ENCODE data around the gene MERTK.
"Not testable (repeated sequence)": the region's sequence is repeated elsewhere in the genome, so short reads cannot be mapped to it uniquely, and the experiment has no call there.

Gene MERTK

GRCh38 chr2:112008910-112009485, 110.6 kb downstream of the MERTK start:
- DNase-seq (ENCODE audit: low read depth in 2 of 2) = no peak

- DNase-seq (ENCODE audit: low read depth in 2 of 2) = no peak
Measured at GRCh38 chr2:112010751-112011150, 112.3 kb downstream of the MERTK start.

- DNase-seq (ENCODE audit: low read depth in 2 of 2) = no peak
Measured at GRCh38 chr2:112012556-112012955, 114.1 kb downstream of the MERTK start.

- DNase-seq (ENCODE audit: low read depth in 2 of 2) = no peak
Measured at GRCh38 chr2:112018846-112019245, 120.4 kb downstream of the MERTK start.

GRCh38 chr2:112019569-112019982, 121.2 kb downstream of the MERTK start:
- DNase-seq (ENCODE audit: low read depth in 2 of 2) = no peak

GRCh38 chr2:112020561-112020960, 122.2 kb downstream of the MERTK start:
- no peak for DNase-seq (ENCODE audit: low read depth in 2 of 2)

- DNase-seq (ENCODE audit: low read depth in 2 of 2) = no peak
Measured at GRCh38 chr2:112021290-112021689, 122.9 kb downstream of the MERTK start.

GRCh38 chr2:112021781-112022231, 123.4 kb downstream of the MERTK start:
- DNase-seq (ENCODE audit: low read depth in 2 of 2) = no peak

GRCh38 chr2:112023707-112024106, 125.3 kb downstream of the MERTK start:
- no peak for DNase-seq (ENCODE audit: low read depth in 2 of 2)

- no peak for DNase-seq (ENCODE audit: low read depth in 2 of 2)
Measured at GRCh38 chr2:112024231-112024630, 125.8 kb downstream of the MERTK start.

- DNase-seq (ENCODE audit: low read depth in 2 of 2) = no peak
Measured at GRCh38 chr2:112024896-112025491, 126.6 kb downstream of the MERTK start.

- DNase-seq (ENCODE audit: low read depth in 2 of 2) = no peak
Measured at GRCh38 chr2:112026509-112026908, 128.1 kb downstream of the MERTK start.

- no peak for DNase-seq (ENCODE audit: low read depth in 2 of 2)
Measured at GRCh38 chr2:112027767-112028166, 129.4 kb downstream of the MERTK start.

- no peak for DNase-seq (ENCODE audit: low read depth in 2 of 2)
Measured at GRCh38 chr2:112029164-112029563, 130.8 kb downstream of the MERTK start.

GRCh38 chr2:112031473-112032223, 133.2 kb downstream of the MERTK start:
- no peak for DNase-seq (ENCODE audit: low read depth in 2 of 2)

GRCh38 chr2:112032224-112032586, 133.8 kb downstream of the MERTK start:
- DNase-seq (ENCODE audit: low read depth in 2 of 2) = no peak

- DNase-seq (ENCODE audit: low read depth in 2 of 2) = no peak
Measured at GRCh38 chr2:112032689-112033465, 134.5 kb downstream of the MERTK start.

- no peak for DNase-seq (ENCODE audit: low read depth in 2 of 2)
Measured at GRCh38 chr2:112033600-112033999, 135.2 kb downstream of the MERTK start.

GRCh38 chr2:112034924-112035323, 136.5 kb downstream of the MERTK start:
- DNase-seq (ENCODE audit: low read depth in 2 of 2) = no peak

- DNase-seq (ENCODE audit: low read depth in 2 of 2) = no peak
Measured at GRCh38 chr2:112035786-112036185, 137.4 kb downstream of the MERTK start.

- DNase-seq (ENCODE audit: low read depth in 2 of 2) = not testable (repeated sequence)
Measured at GRCh38 chr2:112039556-112039955, 141.1 kb downstream of the MERTK start.

GRCh38 chr2:112040066-112040465, 141.7 kb downstream of the MERTK start:
- DNase-seq (ENCODE audit: low read depth in 2 of 2) = not testable (repeated sequence)
